Measurements from ENCODE around the gene DPP10. TPM values are rescaled to one million over a fixed set of nuclear protein-coding genes. Genes with fewer than 3 reads are reported as not detected.
"Not testable (repeated sequence)": the region's sequence is repeated elsewhere in the genome, so short reads cannot be mapped to it uniquely, and the experiment has no call there.

DPP10 gene
- total RNA-seq, 1 experiment from 2014 or later: not detected

DNA sequence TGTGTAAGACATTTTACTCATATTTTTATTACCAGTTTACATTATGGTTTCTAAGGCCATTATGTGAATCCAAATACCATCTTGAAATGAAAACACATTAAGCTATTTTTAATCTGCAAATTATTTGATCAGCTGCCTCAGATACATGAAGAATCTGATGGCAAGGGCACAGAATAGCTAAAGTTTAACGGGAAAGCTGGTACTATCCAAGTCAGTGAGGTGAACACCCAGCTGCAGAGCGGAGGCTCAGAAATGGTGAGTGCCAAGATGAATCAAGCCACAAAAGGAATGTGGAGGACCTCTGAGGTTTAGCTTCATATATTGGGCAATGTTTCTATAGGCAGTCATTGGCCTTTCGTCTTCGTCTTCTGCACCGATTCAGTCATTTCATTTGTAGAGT lies 75.1 kb downstream of the DPP10 start:
- TF ChIP-seq POLR2AphosphoS5 (IDR thresholded peaks at IDR 0.05; ENCODE audit: low read depth, low read length) (no peak), TCF7L2 (IDR thresholded peaks at IDR 0.05; ENCODE audit: low read depth, low read length) (no peak), SIN3A (IDR thresholded peaks at IDR 0.05; ENCODE audit: borderline replicate concordance, insufficient read depth, low read depth, low read length) (no peak), REST (IDR thresholded peaks at IDR 0.05; ENCODE audit: insufficient read depth in 1 of 2, low read depth in 2 of 2, low read length in 1 of 2) (no peak)
- TF ChIP-seq, protein P1, sequence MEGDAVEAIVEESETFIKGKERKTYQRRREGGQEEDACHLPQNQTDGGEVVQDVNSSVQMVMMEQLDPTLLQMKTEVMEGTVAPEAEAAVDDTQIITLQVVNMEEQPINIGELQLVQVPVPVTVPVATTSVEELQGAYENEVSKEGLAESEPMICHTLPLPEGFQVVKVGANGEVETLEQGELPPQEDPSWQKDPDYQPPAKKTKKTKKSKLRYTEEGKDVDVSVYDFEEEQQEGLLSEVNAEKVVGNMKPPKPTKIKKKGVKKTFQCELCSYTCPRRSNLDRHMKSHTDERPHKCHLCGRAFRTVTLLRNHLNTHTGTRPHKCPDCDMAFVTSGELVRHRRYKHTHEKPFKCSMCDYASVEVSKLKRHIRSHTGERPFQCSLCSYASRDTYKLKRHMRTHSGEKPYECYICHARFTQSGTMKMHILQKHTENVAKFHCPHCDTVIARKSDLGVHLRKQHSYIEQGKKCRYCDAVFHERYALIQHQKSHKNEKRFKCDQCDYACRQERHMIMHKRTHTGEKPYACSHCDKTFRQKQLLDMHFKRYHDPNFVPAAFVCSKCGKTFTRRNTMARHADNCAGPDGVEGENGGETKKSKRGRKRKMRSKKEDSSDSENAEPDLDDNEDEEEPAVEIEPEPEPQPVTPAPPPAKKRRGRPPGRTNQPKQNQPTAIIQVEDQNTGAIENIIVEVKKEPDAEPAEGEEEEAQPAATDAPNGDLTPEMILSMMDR (IDR thresholded peaks at IDR 0.05): no peak
- ChIA-PET CTCF (no interaction called here), POLR2A (no interaction called here)
- intact Hi-C loops (cut with micrococcal nuclease; ENCODE audit: unreplicated experiment) (no loop called here), in situ Hi-C loops (cut with HindIII; ENCODE audit: low pct_unique_long_range_greater_than_20kb, low sequenced_read_pairs) (no loop called here)
- DNase-seq (ENCODE audit: low read depth, low spot score) (no peak), ATAC-seq (no peak)
- H3K36me3 ChIP-seq (ENCODE audit: control insufficient read depth, insufficient read depth, low read length): no peaks in the 10 kb centered on the region
- no peaks in the 10 kb centered on the region for H3K9me3 ChIP-seq (ENCODE audit: control insufficient read depth, insufficient read depth, low read depth, low read length)
- no peak overlapping the region for H3K4me3 ChIP-seq (ENCODE audit: low read depth in 2 of 2, low read length in 2 of 2)
- BruUV-seq (replicated peaks): no TSS peak
- H3K27me3 ChIP-seq (ENCODE audit: control insufficient read depth, insufficient read depth, low read length): no peaks in the 10 kb centered on the region
- no peaks in the 10 kb centered on the region for H3K4me1 ChIP-seq (ENCODE audit: control insufficient read depth, insufficient read depth, low read length)
- H3K27ac ChIP-seq (ENCODE audit: low read length): no peak overlapping the region

GRCh38 chr2:114518738-114519137 lies 76.3 kb downstream of the DPP10 start:
- H3K4me3 ChIP-seq (ENCODE audit: low read depth in 2 of 2, low read length in 2 of 2): no peak overlapping the region
- H3K36me3 ChIP-seq (ENCODE audit: control insufficient read depth, insufficient read depth, low read length): no peaks in the 10 kb centered on the region
- POLR2A ChIA-PET: no interaction called here
- no peak for TF ChIP-seq SIN3A (IDR thresholded peaks at IDR 0.05; ENCODE audit: borderline replicate concordance, insufficient read depth, low read depth, low read length)
- TF ChIP-seq TCF7L2 (IDR thresholded peaks at IDR 0.05; ENCODE audit: low read depth, low read length): no peak
- no peak for TF ChIP-seq REST (IDR thresholded peaks at IDR 0.05; ENCODE audit: insufficient read depth in 1 of 2, low read depth in 2 of 2, low read length in 1 of 2)
- no peak for TF ChIP-seq POLR2AphosphoS5 (IDR thresholded peaks at IDR 0.05; ENCODE audit: low read depth, low read length)
- TF ChIP-seq, protein P1 (IDR thresholded peaks at IDR 0.05): no peak
- intact Hi-C loops (cut with micrococcal nuclease; ENCODE audit: unreplicated experiment): no loop called here
- no TSS peak for BruUV-seq (replicated peaks)
- H3K27ac ChIP-seq (ENCODE audit: low read length): no peak overlapping the region
- H3K27me3 ChIP-seq (ENCODE audit: control insufficient read depth, insufficient read depth, low read length): no peaks in the 10 kb centered on the region
- CTCF ChIA-PET: no interaction called here
- no peak for ATAC-seq
- no peak for DNase-seq (ENCODE audit: low read depth, low spot score)
- no peaks in the 10 kb centered on the region for H3K4me1 ChIP-seq (ENCODE audit: control insufficient read depth, insufficient read depth, low read length)
- H3K9me3 ChIP-seq (ENCODE audit: control insufficient read depth, insufficient read depth, low read depth, low read length): no peaks in the 10 kb centered on the region
- in situ Hi-C loops (cut with HindIII; ENCODE audit: low pct_unique_long_range_greater_than_20kb, low sequenced_read_pairs): no loop called here

GRCh38 chr2:114522612-114523011 lies 80.2 kb downstream of the DPP10 start:
- BruUV-seq (replicated peaks); H3K9me3 ChIP-seq (ENCODE audit: control insufficient read depth, insufficient read depth, low read depth, low read length); H3K4me3 ChIP-seq (ENCODE audit: low read depth in 2 of 2, low read length in 2 of 2); H3K4me1 ChIP-seq (ENCODE audit: control insufficient read depth, insufficient read depth, low read length); H3K36me3 ChIP-seq (ENCODE audit: control insufficient read depth, insufficient read depth, low read length); CTCF ChIA-PET; ATAC-seq; POLR2A ChIA-PET; H3K27ac ChIP-seq (ENCODE audit: low read length); DNase-seq (ENCODE audit: low read depth, low spot score); H3K27me3 ChIP-seq (ENCODE audit: control insufficient read depth, insufficient read depth, low read length); in situ Hi-C loops (cut with HindIII; ENCODE audit: low pct_unique_long_range_greater_than_20kb, low sequenced_read_pairs); intact Hi-C loops (cut with micrococcal nuclease; ENCODE audit: unreplicated experiment): not testable (repeated sequence)
